ENCODE data around the gene S100A14.
"Not testable (repeated sequence)": the region's sequence is repeated elsewhere in the genome, so short reads cannot be mapped to it uniquely, and the experiment has no call there.

Gene S100A14

GRCh38 chr1:153616144-153616916, at the start of gene S100A14:
TSS of gene S100A14 (minus strand) at chr1:153616325. CDS start at chr1:153615858, 467 bp downstream.
- no peak for DNase-seq (ENCODE audit: low spot score)

- no peak for DNase-seq (ENCODE audit: low spot score)
Measured at GRCh38 chr1:153663211-153663610, 47.1 kb upstream of the S100A14 start.

GRCh38 chr1:153662269-153662668, 46.1 kb upstream of the S100A14 start:
- no peak for DNase-seq (ENCODE audit: low spot score)

GRCh38 chr1:153661111-153661708, 45.1 kb upstream of the S100A14 start:
- no peak for DNase-seq (ENCODE audit: low spot score)

- DNase-seq (ENCODE audit: low spot score): no peak
Measured at GRCh38 chr1:153659656-153660055, 43.5 kb upstream of the S100A14 start.

- no peak for DNase-seq (ENCODE audit: low spot score)
Measured at GRCh38 chr1:153659175-153659534, 43.0 kb upstream of the S100A14 start.

GRCh38 chr1:153658400-153659174, 42.5 kb upstream of the S100A14 start, which contains the start of gene SNAPIN:
TSS of gene SNAPIN (plus strand) at chr1:153658703. CDS start at chr1:153658744, 41 bp downstream.
- peak; percentile 84 for DNase-seq (ENCODE audit: low spot score)

- DNase-seq (ENCODE audit: low spot score): no peak
Measured at GRCh38 chr1:153655333-153655732, 39.2 kb upstream of the S100A14 start.

GRCh38 chr1:153652805-153653500, 36.8 kb upstream of the S100A14 start:
- no peak for DNase-seq (ENCODE audit: low spot score)

GRCh38 chr1:153651771-153652170, 35.6 kb upstream of the S100A14 start:
- DNase-seq (ENCODE audit: low spot score): no peak

- DNase-seq (ENCODE audit: low spot score): peak; percentile 90
Measured at GRCh38 chr1:153649863-153650235, 33.7 kb upstream of the S100A14 start.

- no peak for DNase-seq (ENCODE audit: low spot score)
Measured at GRCh38 chr1:153649137-153649862, 33.2 kb upstream of the S100A14 start.

- DNase-seq (ENCODE audit: low spot score): no peak
Measured at GRCh38 chr1:153648000-153648643, 32.0 kb upstream of the S100A14 start.

GRCh38 chr1:153647346-153647714, 31.2 kb upstream of the S100A14 start:
- no peak for DNase-seq (ENCODE audit: low spot score)

- DNase-seq (ENCODE audit: low spot score): peak; percentile 56
Measured at GRCh38 chr1:153646672-153647345, 30.7 kb upstream of the S100A14 start.

GRCh38 chr1:153643816-153644215, 27.7 kb upstream of the S100A14 start:
- DNase-seq (ENCODE audit: low spot score): no peak

- DNase-seq (ENCODE audit: low spot score): no peak
Measured at GRCh38 chr1:153643100-153643499, 27.0 kb upstream of the S100A14 start.

GRCh38 chr1:153642161-153642560, 26.0 kb upstream of the S100A14 start:
- DNase-seq (ENCODE audit: low spot score): no peak

- no peak for DNase-seq (ENCODE audit: low spot score)
Measured at GRCh38 chr1:153640861-153641260, 24.7 kb upstream of the S100A14 start.

GRCh38 chr1:153640213-153640612, 24.1 kb upstream of the S100A14 start:
- not testable (repeated sequence) for DNase-seq (ENCODE audit: low spot score)
